MM.1S (cell line): Measurements from ENCODE around the gene TADA2A.

ENCODE experiments used
- EZH2 ChIP-seq: fragments of 300-600 bp; sonication (generic); optimal IDR thresholded peaks from 2 replicates; pipeline ENCODE3; 2017; ENCODE audit warnings: low read depth, mild to moderate bottlenecking, antibody characterized with exemption, low read length, mixed read lengths
- EZH2phosphoT487 ChIP-seq: fragments of 300-600 bp; sonication (generic); IDR thresholded peaks from 2 replicates; pipeline ENCODE4 v1.6.1; 2018; ENCODE audit warnings: antibody characterized with exemption, low read length
- TF ChIP-seq, protein P1 (sequence below): fragments of 300-600 bp; sonication (generic); IDR thresholded peaks from 2 replicates; pipeline ENCODE4 v1.5.1; 2016; ENCODE audit warnings: antibody characterized with exemption, low read length, mixed read lengths

- TF ChIP-seq EZH2phosphoT487: no peak
- TF ChIP-seq, protein P1, sequence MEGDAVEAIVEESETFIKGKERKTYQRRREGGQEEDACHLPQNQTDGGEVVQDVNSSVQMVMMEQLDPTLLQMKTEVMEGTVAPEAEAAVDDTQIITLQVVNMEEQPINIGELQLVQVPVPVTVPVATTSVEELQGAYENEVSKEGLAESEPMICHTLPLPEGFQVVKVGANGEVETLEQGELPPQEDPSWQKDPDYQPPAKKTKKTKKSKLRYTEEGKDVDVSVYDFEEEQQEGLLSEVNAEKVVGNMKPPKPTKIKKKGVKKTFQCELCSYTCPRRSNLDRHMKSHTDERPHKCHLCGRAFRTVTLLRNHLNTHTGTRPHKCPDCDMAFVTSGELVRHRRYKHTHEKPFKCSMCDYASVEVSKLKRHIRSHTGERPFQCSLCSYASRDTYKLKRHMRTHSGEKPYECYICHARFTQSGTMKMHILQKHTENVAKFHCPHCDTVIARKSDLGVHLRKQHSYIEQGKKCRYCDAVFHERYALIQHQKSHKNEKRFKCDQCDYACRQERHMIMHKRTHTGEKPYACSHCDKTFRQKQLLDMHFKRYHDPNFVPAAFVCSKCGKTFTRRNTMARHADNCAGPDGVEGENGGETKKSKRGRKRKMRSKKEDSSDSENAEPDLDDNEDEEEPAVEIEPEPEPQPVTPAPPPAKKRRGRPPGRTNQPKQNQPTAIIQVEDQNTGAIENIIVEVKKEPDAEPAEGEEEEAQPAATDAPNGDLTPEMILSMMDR: peak; percentile 42
- no peak for TF ChIP-seq EZH2
These were observed 100.0 kb downstream of the TADA2A start for GRCh38 chr17:37506678-37507077.
